GM03348 (cell line): ENCODE results near the gene MILR1.
"Not testable (repeated sequence)": the region's sequence is repeated elsewhere in the genome, so short reads cannot be mapped to it uniquely, and the experiment has no call there.

Source experiments
- DNase-seq: peaks from one replicate; pipeline ENCODE4 v3.0.0; 2012; ENCODE audit warnings: low spot score

Gene MILR1

DNA sequence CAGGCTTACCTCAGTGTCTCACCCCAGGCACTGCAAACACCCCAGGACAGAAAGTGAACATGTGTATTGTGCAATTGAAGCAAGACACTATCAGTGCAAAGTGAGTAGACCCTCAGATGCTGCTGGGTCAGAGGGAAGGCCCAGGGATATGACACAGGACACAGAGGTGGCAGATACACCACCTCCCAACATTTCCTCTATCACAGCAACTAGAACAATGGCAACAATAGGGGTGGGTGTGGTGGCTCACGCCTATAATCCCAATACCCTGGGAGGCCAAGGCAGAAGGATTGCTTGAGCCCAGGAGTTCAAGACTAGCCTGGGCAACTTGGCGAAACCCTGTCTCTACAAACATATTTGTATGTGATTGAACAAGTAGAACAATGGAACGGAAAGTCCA lies 22.5 kb downstream of the MILR1 start:
- DNase-seq, result no peak

DNA sequence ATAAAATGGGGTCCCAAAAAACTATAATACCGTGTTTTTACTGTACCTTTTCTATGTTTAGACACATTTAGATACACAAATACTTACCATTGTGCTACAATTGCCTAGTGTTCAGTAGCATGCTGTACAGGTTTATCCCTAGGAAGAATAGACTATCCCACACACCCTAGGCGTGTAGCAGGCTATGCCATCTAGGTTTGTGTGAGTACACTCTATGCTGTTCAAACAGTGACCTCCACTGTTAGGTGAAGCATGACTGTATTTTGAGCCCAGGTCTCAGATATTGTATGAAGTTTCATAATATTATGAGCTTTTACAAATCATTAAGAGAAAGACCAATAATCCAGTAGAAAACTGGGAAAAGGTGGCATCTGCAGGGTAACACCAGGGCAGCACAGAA lies 23.6 kb downstream of the MILR1 start:
- DNase-seq, result no peak

DNA sequence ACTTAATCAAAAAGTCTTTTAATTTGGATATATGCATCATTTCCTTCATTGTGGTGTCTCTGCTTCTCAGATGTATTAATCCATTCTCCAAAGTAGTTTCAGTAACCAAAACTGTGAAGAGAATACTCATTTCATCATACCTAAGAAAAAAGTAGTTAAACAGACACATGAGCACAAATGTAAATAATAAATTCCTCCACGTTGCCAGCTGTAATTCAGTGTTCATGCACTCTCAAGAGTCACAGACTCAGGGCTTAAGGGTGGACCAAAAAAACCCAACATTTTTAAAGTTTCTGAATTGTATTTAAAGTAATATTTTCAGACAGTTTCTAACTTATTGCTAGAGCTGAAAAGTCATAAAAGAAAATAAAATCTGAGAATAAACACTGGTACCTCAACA lies 28.9 kb downstream of the MILR1 start:
- DNase-seq, result no peak

DNA sequence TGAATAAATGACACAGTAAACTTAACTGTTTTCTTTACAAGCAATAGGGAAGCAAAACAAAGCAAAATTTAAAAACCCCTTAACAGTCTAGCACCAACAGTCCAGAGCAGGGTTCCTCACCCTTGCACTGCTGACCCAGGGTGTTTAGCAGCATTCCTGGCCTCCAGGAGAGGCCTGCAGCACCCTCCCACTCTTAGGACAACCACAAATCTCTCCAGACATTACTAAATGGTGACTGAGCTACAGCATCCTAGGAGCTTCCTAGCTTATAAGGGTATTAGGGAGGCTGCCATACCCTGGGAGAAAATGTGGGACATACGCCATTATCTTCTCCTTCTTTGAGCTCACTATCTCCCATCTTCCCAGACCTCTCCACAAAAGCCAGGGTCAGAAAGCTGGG lies 32.0 kb downstream of the MILR1 start:
- DNase-seq, result no peak

DNA sequence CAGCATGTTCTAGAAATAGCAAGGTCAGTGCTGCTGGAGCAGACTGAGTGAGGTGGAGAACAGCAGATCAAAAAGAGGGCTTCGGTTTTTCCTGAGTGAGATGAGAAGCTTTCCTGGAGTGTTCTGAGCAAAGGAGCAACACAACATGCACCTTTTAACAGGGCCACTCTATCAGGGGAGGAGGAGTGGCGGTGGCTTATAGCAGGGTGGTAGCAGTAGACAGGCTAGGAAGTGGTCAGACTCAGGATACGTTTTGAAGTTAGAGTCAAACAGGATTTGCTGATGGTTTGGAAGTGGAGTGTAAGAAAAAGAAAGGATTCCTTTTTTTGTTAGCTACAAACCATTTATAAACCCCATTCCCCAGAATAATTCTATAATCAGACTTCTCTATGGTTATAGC lies 35.5 kb downstream of the MILR1 start:
- no peak for DNase-seq

DNA sequence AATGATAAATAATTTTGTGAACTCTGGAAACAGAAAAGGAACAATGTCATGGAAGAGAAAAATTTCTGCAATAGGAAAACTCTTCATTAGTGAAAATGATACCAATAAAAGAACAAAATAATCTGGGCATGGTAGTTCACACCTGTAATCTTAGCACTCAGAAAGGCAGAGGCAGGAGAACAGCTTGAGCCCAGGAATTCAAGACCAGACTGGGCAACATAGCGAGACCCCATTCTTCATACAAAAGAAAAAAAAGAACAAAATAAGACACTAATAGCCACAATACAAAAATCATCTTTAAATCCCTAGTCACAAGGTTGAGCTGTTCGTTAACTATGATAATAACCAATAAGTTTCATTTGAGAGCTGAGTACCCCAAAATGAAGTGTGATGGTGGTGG lies 39.4 kb downstream of the MILR1 start:
- DNase-seq, result no peak

DNA sequence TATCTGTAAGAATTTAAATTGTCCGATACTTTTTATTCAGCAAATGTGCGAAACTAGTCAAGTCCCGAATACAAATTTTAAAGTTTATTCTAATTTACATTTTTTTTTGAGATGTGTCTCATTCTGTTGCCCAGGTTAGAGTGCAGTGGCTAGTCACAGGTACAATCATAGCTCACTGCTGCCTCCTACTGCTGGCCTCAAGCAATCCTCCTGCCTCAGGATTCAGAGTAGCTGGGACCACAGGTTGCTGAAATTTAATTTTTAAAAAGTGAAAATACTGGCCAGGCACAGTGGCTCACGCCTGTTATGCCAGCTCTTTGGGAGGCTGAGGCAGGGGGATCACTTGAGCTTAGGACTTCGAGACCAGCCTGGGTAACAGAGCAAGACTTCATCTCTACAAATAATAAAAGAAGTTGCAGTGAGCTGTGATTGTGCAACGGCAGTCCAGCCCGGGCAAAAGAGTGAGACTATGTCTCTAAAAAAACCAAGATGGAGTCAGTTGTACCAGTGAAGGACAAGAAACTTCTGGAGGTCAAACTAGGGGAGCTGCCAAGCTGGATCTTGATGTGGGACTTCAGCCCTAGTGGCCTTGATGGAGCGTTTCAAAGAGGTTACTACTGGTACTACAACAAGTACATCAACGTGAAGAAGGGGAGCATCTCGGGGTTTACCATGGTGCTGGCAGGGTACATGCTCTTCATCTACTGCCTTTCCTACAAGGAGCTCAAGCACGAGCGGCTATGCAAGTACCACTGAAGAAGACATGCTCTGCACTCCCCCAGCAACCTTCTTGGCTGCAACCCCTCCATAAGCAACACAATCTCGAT lies 42.3 kb downstream of the MILR1 start:
- DNase-seq, result no peak

DNA sequence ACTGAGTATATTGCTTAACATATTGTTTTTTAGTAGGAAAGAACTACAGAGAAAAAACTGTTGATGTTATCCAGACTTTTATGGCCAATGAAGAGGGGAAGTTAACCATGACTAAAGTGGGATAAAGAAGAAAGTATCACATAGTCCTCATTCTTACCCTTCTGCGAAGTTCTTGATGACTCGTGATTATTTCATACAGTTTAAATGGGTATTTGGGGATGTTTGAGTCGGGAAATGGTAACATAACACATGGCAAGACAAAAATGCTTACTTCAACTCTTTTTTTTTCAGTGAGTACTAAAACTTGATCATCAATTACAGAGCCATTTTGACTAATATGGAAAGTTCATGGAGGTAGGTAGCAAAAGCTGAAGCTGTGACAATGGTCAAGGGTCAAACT lies 43.1 kb downstream of the MILR1 start:
- DNase-seq, result no peak

DNA sequence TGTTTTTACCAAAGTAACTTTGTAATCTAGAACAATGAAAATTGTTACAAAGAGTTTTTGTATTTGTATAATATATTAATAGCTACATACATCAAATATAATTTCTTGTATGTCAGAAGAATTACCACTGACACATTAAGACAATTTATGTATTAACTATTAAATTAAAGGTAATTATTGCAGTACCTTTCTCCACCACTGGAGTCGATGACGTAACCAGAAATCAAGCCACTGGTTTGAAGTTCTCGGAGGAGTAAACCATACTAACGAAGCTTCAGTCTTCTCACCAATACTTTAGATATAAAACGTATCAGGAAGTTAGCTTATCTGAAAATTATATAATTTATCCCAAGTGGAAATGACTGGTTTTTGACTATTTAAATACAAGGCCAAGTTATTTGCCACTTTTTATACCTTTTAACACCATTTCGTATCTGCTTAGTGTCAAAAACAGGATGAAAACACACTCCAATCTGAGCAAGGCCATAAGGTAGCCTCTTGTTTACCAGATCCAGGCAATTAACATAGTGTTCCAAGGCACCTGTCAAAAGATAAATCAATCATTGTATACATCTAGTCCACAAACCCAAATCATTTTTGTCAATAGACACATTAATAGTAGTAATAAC lies 43.7 kb downstream of the MILR1 start:
- peak; percentile 22 for DNase-seq

DNA sequence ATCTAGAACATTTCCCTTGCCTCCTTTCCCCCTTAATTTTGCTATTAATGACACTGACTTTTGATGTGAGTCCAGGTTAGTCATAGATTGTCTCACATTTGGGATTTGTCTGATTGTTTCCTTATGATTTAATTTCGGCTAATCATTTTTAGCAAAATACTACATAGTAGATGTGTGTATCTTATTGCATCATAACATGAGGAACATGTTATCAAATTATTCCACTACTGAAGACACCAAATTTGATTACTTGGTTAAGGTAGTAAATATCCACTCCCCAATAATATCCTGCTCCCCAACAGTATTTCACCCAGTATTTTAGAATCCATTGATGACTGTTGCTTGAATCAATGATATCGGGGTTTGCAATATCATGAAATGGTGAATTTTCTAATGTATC lies 45.2 kb downstream of the MILR1 start:
- no peak for DNase-seq

DNA sequence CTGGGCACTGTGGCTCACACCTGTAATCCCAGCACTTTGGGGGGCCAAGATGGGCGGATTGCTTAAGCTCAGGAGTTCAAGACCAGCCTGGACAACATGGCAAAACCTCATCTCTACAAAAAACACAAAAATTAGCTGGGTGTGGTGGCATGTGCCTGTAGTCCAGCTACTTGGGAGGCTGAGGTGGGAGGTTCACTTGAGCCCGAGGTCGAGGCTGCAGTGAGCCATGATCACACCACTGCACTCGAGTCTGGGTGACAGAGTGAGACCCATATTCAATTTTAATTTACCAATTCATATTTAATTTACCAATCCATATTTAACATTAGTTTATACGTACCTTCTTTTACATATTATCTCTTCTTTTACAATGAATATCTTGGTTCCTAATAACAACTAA lies 46.4 kb downstream of the MILR1 start:
- not testable (repeated sequence) for DNase-seq

DNA sequence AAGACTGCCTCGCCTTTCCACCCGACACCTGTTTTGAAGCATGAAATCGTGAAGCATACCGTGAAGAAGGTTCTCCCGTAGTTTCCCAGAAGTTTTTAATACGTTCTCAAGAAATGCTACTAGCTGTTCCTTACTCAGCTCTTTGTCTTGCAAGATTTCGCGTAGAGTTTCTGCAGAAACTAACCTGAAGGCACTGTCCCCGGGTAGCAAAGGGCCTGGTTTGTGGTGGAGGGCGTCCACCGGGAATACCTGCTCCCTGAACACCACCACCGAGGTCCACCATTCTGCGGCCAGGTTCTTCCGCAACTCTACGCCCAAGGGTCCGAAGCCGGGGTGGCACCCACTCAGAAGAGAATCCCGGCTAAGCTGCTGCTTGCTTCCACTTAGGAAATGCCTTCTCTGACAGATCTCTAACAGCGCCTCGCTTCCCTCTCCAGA lies 47.5 kb downstream of the MILR1 start:
- DNase-seq, result peak; percentile 11

DNA sequence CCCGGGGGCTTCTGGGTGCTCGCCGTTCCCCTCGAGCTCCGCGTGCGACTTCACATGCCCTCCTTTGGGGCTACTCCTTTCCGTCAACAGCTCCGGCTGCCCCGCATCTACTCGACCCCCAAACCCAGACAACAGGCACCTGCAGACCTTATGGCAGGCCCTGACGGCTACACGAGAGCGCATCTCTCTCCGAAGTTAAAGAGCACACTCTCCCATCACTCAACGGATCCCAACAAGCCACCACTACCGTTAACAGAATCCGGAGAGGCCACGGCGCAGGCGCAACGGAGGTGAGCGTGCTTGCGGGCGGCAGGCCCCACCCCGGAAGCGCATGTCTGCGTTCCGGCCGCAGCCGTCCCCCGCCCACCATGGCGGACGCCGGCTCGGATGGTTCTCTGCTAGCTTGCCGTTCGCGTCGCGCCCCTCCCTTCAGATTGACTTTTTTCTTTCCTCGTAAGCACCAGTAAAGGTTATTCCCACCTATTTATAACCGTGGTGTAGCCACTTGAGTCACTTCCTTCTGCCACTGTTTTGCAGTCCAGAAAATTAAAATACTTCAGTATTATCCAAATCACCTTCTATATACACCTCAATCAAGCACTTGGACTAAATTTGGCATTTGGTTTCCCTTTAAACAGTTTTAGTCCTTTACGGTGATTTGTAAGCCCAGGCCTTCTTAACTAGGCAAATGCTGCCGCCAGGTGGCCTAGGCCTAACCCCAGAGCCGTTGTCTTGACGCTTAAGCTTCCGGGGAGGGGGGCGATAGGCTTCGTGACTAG lies 48.1 kb downstream of the MILR1 start, which contains the start of gene POLG2:
TSS of gene POLG2 (minus strand) at position 269 of the 779 bp plus-strand sequence. CDS start at position 183, 86 bp downstream.
- peak; percentile 98 for DNase-seq

DNA sequence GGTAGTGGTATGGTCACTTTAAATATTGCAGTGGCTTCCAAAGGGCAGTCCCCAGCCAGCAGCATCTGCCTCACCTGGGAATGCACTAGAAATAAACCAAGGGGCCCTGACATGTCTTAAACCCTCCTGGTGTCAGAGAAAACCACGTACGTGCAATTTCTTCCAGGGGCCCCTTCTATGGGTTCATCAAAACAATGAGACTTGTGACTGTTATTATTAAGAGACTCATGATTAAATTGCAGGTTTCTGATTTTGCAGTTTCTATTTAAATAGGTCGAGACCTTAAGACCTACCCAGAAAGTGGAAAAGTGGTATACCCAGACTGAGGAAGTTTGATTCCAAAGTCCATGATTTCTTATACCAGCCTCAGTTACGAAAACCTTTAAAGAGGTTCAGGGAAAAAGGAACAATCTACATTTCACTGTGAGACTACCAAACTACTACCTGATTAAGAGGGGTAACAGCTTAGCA lies 48.7 kb downstream of the MILR1 start:
- DNase-seq, result no peak

DNA sequence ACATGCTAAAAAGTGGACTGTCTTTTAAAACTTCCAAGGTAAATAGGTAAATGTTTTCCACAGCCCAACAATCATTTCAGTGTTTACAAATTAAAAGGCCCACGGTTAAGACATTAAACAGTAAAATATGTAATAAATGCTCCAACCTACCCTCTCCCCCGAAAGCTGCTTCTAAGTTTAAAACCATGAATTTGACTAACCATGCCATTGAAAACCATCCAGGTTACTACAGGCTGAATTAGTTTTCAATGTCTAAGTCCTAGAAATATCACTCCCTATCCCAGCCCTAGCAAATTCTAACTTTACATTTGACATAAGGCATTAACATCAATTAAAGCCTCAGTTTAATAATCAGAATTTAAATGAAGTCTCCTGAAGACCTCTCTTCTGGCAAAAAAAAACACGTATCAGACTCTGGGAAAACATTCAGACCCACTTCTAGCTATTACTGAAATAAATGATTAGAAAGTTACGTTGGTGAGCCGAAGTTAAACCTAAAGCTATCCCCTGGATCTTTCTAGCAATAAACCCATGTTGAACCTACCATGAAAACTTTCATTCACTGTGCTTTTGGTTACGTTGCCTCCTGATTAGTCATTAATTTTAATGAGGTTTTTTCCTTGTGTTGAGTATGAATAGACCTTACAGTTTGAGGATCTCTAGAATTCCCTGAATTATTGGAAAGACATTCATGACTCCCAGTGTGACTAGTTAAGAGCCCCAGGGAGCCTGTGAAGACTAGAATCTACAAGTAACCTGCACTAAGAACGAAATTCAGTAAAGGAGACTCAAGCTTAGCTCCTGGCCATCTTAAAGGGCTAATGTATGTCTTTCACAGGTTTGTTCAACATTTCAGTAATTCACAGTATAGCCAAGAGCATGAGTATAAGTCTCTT lies 49.6 kb downstream of the MILR1 start:
- no peak for DNase-seq

DNA sequence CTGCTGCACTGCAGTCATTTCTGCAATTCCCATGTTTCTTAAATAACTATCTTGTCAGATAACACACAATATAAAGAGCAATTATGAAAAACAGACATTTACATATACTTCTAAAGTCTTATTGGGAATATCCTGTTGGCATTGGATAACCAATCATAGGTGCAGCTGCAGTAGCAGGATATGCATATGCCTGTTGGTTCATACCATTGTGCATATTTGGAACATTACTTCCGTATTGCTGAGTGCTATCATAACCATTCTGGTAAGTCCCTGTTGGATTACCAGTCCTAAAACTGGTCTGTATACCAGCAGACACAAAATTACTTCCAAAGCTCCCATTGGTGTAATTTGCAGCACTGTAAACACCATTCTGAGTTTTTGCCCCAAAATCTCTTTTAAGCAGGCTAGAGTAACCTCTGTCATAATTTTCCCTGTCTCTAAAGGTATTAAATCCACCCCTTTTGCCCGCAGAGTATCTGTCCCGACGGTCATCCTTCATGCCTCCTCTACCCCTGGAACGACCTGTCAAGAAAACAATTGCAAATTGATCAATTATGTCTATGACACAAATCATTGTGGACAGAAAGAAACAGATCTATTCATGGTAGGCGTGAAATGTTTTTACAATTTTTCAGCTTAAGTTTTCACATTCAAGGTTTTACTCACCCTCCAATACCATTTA lies 51.0 kb downstream of the MILR1 start:
- no peak for DNase-seq

DNA sequence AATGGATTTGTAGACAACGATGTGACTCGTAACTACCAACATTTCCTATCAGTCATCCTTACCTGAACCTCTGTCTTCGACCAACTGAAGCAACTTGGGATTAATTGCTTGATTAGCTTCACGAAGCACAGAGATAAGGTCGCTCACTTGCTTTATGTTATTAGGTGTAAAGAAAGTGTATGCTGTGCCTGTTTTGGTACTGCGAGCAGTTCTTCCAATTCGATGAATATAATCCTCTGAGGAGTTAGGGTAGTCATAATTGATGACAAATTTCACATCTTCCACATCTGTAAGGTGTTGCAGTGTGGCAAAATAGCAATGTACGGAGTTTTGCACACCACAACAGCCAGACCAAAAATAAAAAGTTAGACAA lies 51.6 kb downstream of the MILR1 start:
- no peak for DNase-seq

DNA sequence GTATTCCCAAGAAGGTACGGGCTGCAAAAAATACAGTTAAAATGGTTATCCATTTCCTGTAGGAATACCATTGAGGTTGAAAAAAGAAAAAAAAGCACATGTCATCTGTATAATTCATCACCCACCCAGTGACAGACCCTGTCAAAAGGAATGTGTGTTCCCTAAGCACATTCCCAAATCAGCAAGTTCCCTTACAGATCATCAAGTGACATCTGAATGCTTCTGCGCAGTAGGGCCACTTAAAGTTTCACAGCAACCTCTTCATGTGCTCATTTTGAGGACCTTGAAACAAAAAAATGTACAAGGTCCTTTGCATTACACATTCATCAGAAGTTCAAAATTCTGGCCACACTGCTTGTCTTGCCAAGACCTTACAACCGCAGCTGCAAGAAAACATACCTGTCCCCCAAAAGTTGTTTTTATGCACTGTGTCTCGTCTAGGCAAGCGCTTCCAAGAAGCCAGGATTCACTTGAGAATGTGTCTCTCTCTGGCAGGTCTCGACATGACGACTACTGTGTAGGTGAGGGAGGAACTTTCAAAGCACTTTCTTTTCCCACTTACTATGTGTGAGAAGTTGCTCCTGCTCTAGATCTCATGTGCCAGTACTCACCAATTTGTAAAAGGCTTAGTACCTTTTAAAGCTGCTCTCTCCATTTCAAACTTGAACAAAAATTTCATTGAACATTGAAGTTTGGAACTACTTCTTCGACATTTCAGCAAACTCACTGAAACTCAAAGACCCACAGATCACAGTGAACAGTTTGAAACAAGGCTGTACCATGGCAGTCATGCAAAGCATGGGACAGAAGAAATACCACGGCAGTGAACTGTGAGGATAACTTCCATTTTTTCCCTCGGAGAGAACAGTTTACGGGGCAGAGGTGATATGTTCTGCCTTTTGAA lies 52.2 kb downstream of the MILR1 start:
- DNase-seq, result no peak

DNA sequence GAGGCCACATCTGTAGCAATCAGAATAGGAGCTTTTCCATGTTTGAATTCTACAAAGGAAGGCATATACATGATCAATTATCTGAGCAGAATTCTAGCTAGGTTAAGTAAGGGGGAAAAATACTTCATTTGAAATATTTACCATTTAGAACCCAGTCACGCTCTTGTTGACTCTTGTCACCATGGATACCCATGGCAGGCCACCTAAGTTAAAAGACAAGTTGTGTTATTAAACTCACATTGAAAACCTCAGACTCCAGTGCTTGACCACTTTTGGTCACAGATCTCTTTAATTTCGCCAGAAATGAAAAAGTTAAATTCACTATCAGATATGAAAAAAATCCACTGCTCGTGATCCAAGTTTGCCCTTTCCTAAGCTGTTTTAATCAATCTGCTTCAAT lies 53.1 kb downstream of the MILR1 start:
- no peak for DNase-seq

DNA sequence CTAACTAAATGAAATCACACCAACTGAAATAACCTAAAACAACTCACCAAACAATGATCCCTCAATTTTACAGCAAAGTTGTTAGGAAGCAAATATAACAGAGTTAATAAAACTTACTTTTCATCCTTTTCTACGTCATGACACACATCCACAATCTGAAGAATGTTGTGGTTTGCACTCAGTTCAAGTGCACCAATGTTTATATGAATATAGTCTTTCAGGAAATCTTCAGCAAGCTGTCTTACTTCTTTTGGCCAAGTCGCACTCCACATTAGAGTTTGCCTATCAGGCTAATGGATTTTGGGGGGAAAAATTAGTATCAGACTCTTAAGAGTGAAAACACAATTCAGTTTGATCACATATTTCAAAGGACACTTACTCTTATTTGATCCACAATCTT lies 53.9 kb downstream of the MILR1 start:
- DNase-seq, result no peak
